SK-N-MC (cell line): ENCODE measurements around the gene KCNMB4.

Experiments
- EZH2 ChIP-seq: fragments of 200-600 bp; sonication (generic); IDR thresholded peaks from one replicate; pipeline ENCODE4 v1.6.1; 2017; ENCODE audit warnings: antibody characterized with exemption
- POLR2AphosphoS5 ChIP-seq: IDR thresholded peaks from 2 replicates; pipeline ENCODE4 v1.6.1; 2012; ENCODE audit warnings: mild to moderate bottlenecking, low read depth, low read length, borderline replicate concordance

DNA sequence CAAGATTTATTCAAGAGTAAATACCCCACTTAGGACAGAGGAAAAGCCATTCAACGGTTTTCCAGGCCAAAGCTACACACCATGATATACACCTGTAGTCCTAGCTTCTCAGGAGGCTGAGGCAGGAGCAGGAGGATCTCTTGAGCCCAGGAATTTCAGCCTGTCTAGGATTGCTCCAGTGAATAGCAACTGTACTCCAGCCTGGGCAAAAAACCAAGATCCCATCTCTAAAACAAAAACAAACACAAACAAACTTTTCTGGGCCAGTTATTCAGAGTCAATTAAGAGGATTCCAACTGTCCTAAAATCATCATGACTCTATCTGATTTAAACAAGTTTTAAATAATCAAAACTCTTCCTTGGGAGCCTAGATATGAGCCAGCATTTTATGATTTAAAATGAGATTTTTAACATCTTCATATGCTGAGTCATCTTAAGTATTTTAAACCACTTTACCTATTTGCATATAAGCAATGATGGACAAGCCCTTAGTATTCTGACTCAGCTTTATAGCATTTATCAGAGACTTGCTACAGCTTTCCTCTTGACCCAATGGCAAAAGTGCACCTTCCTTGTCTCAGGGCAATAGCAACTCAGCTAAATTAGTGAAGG, 77.1 kb downstream of the KCNMB4 start:
- TF ChIP-seq POLR2AphosphoS5 (no peak), EZH2 (no peak)
